HG03378 (cell line): ENCODE data around the gene TOX3.

Experiments
- ATAC-seq: cut with Tn5 transposase; IDR thresholded peaks from one replicate; pipeline ENCODE4 v1.9.1; 2021; ENCODE audit warnings: mild to moderate bottlenecking, moderate library complexity; ENCODE audit not compliant: unreplicated experiment

The TOX3 gene

DNA sequence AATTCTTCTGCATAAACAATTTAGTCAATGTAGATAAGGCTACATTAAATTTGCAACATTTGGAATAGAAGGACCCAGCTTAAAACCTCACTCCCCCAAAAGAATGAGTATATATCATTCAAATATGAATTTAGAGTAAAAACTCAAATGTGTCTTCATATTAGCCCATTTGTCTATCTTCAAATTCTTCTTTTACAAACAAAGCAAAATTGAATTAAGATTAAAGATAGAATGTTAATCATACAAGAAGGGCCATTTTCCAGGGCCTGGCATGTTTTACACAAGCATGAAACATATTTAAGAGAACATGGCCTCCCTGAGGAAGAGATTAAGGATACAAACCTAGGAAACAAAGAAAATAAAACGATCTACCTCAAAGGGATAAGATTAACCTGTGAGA, 8.4 kb downstream of the TOX3 start:
- no peak for ATAC-seq

DNA sequence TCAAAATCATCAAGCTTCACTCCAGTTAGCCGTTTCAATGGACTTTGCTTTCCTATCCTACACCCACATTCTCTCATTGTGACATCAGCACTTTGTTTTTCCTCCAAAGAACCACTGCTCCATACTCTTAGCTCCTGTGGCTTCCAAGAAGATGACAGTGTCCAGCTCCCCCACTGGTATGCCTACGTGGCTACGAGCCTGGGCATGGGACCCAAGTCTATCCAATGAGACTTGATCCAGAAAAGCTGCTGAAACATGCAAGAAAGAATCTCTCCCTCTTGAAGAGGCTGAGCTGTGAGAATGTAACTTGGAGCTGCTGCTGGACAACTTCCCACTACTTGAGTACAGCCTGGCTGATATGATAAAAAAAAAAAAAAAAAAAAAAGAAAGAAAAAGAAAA, 9.4 kb downstream of the TOX3 start:
- no peak for ATAC-seq

DNA sequence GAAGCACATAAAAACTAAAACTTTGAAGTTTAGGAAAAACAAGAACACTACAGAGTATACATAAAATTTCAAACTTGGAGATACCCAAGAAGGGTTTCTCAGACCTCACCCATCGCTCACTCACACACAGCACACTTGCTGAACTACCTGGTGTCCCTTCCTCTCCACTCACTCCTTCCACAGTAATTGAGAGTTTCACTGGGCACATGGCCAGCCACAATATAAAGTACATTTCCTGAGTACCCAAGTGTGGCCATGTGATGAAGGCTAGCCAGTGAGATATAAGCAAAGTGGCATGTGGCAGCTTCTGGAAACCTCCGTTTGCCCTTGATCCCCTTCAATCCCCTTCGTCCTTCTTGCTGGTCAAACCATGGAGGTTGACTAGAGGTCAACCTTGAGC, 11.9 kb downstream of the TOX3 start:
- ATAC-seq, result no peak

DNA sequence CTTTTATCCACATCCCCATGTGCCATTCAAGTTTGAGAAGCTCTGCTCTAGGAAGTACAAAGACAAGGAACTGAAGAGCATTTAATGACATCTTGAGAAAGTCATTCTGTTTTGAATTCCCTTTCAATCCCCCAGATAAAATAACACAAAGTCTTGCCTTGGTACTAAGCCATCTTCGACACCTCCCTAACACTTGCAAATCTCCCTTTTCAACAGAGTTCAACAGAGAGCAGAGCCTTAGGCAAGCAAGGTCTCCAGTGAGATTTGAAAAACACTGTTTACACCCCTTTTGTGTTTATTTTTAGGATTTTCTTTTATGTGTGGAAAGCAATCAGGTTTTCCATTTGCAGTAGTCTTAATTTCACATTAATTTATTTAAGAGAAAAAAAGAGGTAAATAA, 13.6 kb downstream of the TOX3 start:
- ATAC-seq, result no peak

DNA sequence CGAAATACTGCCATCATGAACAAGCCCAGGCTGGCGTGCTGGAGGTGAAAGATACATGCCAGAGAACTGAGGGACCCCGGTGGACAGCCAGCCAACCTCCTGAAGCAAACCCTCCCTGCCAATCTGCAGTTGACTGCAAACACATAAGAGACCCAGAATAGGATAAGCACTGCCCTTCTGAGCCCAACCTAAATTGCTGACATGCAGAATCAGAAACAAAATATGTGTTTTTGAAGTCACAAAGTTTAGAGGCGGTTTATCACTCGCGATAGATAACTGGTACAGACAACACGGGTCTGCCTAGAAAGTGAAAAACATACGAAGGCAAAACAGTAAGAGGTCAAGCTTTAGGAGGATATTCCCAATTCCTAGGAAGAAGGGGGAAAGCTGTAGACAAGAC, 14.6 kb downstream of the TOX3 start:
- no peak for ATAC-seq

DNA sequence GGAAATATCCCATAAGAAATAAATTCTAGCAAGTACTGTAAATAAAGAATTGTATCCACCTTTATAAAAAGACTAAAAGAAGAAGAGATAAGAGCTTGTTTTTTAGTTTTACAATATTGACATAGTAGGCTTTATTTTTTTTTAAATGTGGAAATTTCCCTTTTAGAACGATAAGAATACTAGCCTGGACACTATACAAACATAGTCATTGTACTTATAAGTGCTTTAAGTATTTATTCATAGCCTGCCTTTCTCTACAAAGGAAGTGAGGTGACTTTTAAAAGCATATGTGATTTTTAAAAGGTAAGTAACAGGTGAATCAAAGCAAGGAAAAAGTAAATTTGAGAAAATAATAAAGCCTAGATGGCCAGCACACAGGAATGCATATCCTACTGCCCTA, 17.7 kb downstream of the TOX3 start:
- ATAC-seq, result no peak

DNA sequence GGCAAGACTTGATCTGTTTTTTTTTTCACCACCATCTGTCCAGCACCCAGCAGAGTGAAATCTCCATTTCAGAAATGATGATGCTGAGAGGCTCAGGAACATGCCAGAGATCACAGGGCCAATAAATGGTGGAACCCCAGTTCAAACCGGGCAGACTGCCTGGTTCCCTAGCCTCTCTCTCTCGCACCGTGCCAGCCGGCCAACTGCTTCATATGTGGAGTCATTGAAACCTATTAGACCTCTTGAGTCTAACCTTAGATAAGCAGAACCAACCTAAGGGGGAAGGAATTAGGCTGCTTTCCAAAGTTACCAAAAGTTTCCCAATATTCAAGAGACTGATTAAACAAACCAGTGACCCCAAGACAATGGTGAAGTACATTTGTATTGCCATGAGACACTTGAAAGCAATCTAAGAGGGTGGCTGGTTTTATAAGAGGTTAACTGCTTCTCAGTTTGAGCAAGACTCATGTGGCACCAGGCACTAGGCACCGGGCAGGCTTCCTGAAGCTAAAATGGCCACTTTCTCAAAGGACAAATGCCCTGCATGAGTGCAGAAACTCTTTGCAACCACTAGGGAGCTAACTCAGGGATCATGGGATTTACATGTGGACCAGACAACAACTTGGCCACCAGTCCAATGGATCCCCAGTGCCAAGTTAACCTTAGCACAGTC, 18.4 kb downstream of the TOX3 start:
- no peak for ATAC-seq

DNA sequence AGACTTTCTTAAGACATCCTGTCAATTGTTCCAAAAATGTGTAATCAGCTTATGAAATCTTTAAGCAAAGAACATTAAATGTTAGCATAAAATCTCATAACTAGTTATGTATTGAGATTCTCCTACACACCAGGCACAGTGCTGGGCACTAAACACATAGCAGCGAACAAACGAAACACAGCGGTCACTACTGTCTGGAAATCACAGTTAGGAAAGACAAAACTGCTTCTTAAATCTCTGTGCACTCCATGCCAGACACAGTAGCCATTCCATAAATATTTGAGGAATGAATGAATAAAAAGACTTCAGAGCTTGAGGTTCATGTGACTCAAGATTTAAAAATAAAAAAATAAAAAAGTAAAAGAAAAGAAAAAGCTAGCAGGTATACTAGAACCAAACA, 20.1 kb downstream of the TOX3 start:
- ATAC-seq, result no peak

DNA sequence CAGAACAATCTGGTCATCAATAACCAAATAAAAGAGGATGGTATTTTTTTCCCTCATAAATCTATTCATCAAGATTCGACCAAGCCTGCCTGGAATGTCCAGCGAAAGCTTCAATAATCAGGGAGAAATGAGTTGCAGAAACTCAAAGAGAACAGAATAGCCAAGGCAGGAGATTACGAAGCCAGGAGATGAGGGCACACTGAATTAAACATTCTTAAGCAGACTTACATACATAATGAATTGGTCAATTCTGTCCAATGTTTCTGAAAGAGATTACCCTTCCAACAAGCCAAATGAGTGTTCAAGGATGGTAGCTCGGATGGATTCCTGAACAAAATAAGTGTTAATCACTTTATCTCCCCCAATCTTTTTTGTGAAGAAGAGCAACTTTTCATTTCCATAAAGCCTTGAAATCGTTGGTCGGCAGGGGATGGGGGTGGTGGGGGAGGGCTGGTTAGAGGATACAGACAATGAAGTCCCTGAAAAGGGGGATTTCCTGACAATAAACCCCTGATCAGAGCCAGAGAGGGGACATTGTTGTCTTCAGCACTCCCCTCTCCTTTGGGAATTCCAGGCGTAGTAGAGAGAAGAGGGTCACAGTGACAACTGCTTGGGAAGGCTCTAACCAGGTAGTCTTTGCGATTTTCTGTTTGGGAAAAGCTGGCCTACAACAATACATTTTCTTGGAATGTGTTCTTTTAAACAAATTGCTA, 20.7 kb downstream of the TOX3 start:
- no peak for ATAC-seq

DNA sequence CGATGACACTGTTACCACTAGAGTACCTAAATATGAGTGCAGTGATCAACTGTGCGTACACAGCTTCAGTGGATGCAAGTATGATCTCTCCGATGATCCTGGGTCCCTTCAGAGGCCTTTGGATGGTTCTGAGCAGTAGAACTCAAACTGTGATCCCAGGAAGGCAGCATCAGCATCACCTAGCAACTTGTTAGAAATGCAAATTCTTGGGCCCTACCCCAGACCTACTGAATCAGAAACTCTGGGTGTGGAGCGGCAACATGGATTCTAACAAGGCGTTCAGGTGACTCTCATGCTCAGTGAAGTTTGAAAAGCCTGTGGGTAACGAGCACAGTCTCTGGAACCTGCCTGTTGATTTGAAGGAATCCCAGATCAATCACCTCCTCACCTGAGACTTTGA, 25.4 kb downstream of the TOX3 start:
- no peak for ATAC-seq

DNA sequence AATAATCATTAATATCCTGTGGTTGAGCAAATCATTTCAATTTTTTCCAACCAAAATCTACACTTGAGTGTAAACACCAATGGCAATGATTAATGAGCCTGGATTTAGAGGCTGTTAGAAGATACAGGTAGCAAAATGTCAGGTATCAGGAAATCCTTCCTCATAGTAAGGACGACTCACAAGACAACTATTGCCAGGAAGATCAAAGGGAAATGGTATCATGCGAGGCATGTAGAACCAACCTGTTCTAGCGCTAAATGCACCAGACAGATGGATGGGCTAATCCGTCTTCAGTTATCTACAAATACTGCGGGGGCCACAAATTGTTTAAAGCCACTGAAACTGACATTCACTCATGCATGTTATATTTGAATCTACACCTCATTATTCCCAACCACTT, 28.1 kb downstream of the TOX3 start:
- no peak for ATAC-seq

DNA sequence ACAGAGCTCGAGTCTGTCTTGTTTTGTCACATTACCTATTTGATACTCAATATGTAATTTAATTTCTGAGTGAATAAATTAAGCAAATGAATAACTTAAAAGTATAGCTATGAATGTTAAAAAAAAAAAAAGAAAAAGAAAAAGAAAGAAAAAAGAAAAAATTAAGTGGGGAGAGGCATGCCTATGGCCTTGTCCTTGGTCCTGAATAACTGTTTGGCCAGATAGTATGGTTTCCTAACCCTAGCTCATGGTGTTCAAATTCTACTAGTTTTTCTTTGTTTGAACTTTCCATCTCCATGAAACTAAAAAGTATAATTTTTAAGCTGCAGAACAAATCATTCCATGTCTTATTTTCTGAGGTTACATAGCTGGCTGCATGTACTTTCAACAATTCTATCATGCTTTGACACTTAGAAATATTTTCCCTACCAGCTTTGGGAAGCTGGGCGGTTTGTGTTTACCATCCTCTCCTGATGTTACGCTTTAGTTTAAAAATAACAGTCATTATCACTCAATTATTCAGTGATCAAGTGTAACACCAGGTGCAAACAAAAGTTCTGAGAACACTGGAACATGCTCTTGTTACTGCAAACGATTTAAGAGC, 31.8 kb downstream of the TOX3 start:
- ATAC-seq, result no peak

DNA sequence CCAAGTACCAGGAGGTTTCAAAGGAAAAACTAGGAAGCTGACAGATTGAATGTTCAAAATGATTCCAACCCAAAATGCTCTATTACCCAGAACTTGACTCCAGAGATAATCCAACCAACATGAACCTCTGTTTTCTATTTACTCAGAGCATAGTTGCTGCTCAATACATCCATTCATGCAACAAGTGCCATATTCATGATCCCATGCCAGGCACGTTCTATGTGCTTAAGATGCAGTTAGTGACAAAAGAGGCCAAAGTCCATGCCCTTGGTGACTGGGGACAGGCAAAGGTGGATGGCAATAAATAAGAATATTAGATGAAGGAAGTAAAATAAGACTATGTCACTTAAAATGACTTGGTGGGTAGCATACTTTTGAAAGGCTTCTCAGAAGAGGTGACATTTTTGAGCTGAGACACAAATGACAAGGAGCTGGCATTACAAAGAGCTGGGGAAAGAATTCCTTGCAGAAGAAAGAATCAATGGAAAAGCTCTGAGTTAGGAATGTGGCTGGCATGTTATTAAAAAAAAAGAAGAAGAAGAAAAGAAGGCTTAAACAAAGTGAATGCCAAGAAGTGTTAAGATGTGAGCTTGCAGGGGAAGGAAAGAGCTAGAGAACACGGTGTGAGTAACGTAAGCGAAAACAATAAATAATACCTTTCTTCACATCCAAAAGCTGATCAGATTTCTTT, 34.5 kb downstream of the TOX3 start:
- ATAC-seq, result no peak

DNA sequence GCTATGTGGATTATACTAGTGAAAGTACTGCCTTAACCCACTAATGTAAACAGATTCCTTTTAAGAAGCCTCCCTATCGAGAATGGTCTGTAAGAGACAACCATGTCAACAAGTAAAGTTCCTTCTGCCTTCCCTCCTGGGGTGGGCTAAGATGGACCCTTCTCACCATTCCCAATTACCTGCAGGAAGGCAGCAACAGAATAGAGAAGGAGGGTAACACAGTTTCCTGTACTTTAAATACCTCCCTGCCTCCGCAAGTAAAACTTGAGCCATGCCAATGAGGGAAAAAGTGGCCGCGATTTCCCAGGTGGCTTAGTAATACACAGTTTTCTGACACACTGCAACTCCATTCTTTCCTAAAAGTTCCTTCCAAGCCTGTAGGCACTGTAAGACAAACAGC, 45.2 kb downstream of the TOX3 start:
- no peak for ATAC-seq

DNA sequence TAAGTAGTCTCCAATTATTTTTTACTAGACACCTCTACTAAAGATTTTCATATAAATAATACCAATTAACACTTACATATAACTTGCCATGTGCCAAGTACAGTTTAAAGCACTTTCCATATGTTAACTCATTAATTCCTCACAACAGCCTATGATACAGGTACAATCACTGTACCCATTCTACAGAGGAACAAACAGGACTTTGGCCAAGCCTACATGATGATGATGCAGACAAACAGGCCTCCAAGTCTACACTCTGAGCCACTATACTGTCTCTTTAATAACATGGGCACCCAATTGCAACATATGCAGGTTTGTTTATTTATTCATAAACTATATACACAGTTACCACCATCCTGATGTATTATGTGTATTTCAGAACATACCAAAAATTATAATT, 46.0 kb downstream of the TOX3 start:
- ATAC-seq, result no peak

DNA sequence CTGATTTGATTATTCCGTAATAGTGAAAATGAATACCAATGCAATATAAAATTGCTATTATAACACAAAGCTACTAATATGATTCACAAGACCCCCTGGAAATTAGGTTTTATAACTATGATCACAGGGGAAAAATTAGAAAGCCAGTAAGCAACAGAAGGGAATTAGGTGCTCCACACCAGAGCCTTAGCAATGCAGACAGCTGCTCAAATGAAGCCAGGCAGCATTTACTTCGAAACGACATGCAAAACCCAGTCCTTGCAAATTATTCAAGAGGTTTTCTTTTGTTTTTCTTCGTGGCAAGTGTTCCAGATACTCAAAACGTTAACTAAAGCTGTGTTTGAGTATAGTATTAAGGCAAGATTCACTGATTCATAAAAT, 47.9 kb downstream of the TOX3 start:
- ATAC-seq, result no peak

DNA sequence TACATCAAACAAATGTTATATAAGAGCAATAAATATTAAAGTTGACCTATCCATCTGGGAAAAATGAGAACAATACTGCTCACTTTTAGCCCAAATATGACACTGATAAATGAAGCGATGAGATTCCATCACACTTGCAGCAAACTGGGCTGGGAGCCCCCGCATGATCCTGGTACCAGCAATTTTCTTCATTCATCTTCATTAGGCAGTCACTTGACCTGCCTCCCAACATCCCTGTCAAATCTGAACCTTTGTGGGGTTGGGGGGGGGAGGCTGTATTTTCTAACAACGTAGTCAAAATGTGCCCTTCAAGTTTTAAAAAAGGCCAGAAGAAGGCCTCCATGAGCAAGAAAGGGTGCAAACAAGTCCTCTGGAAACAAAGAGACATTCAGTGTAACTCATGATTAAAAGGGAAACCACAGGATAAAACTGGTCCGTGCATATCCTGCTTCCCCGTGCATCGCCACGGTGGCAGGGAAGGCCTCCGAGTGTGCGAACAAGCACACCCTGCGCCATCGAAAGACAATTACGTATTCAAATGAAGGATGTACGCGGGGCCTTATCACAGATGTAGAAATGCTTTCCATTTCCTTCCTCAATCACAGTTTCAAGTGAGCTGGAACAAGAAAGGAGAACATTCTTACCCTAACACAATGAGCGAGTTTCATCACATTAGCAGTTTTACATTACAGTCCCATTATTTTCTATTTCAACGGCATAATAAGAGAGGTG, 48.4 kb downstream of the TOX3 start:
- ATAC-seq, result no peak

DNA sequence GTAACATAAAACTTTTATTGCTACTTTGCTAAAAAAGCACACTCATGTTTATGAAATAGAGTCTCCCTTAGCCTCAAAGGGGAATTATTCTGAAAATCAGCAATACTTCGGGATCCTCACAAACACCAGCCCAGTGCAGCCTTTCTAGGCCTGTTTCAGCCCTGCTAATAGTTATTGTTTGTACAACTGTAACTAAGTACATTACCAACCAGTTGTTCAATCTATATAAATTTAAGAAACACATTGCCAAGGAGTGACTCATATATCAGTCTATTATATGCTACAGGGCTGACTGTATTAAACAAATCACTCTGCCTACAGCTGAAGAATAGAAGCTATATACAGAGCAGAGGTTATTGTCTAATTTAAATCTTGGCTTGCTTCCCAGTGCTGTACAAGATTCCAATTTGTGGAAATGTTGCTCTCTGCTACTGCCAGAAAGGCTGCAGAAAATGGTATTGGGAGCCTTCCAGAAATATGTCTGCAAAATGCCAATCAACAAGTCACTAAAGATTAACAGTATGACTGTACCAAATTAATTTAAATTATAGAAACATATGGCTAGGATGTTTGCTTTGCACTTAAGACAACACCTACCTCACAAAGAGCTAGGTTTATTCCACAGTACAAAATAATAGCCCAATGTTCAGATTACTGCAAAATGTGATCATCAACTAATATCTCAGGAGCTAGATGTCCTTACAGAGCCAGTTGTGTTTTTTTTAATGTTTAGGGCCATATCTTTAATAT, 49.7 kb downstream of the TOX3 start:
- no peak for ATAC-seq

DNA sequence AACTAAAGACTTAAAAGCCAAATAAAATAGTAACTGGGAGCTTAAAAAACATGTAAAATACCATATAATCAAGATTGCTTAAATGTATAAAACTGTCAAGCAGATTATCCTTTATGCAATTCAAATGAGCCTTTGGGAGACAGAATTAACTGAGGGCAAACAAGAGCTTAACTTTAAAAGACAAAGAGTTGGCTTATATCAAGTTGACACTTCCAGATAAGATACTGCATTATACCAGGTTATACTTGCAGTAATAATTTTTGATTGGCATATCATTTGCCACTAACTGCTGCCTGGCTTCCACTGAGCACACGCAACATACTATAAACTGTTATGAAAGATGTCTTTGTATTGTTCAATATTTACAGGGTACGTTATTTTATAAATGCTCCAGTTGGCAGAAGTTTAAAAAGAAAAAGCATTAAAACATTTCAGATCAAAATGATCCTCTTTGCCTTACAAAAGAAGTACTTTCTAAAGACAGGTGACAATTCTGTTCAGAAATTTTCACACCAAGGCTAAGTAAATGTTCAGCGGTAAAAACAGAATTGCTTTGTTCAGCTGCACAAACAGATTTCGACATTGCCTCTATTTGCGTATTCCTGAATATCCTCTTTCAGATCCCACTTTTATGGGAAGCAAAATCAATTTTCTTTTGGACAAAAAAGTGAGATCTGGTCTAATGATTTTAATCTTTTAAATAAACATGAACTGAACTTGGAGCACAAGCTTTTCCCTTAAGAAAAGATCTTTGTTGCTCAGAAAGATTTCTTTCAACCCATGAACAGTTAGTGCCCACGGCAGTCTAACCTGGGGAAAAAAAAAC, 50.7 kb downstream of the TOX3 start:
- no peak for ATAC-seq

DNA sequence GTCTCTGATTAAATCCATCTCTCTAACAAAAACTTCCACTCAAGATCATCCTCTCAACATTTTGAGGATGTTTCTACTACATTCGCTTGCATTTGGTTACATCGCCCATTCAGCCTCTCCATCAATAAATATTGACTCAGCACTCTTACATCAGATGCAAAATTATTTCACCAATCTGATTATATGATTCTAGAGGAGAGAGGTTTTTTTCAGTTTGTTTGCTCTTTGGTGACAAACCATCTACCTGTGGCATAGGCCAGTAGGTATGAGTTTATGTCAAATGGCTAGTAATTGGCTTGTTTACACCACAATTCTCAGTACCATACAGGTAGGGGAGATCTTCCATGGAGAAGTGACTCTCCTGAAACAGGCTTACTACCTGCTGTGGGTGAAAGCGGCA, 52.3 kb downstream of the TOX3 start:
- no peak for ATAC-seq
